ENCODE measurements around the gene LCNL1.
A peak's percentile ranks its signal among the peaks of the same experiment; 100 is the strongest.

The LCNL1 gene

DNA sequence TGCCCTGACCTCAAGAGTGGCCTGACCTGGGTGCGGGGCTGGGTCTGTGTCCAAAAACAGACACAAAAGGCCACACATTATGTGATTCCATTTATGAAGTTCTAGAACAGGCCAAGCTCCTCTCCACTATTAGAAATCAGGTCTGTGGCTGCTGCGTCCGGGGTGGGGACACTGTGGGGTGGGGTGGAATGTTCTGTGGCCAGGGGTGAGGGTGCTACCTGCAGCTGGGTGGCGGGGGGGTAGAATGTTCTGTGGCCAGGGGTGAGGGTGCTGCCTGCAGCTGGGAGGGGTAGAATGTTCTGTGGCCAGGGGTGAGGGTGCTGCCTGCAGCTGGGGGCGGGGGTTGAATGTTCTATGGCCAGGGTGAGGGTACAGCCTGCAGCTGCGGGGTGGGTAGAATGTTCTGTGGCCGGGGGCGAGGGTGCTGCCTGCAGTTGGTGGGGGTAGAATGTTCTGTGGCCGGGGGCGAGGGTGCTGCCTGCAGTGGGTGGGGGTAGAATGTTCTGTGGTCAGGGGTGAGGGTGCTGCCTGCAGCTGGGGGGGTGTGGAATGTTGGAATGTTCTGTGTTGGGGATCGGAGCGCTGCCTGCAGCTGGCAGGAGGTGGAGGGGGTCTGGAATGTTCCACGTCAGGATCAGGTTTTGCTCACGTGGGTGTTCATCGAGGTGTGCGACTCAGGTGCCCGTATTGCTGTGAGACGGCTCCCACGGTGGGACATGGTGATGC, 22.4 kb upstream of the LCNL1 start:
- DNase-seq (ENCODE audit: low spot score), result no peak

DNA sequence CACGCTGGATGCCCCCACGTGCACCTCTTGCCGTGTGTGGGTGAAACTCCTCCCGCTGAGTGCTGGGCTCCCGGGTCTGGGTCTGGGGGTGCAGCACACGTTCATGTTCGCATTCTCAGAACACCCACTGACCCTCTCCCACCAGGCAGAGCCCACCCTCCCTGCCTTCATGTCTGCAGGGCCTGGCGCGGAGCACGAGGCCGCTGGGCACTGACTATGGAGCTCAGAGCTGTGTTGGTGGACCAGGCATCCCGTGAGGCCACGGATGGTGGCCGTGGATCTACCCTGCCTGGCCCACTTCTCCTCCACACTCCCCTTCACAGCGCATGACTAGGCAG, 21.9 kb upstream of the LCNL1 start:
- no peak for DNase-seq (ENCODE audit: low spot score)

- no peak for DNase-seq (ENCODE audit: low spot score)
These were observed 21.3 kb upstream of the LCNL1 start for GRCh38 chr9:136961279-136962065.

DNA sequence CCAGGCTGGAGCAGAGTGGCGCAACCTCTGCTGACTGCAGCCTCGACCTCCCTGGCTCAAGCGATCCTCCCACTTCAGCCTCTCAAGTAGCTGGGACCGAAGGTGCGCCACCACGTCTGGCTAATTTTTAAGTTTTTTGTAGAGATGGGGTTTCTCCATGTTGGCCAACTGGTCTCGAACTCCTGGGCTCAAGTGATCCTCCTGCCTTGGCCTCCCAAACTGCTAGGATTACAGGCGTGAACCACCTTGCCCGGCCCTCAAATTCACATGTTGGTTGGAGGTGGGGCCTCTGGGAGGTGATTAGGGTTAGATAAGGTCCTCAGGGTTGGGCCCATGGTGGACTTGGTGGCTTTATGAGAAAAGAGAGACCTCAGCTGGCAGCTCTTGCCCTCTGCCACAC, 20.6 kb upstream of the LCNL1 start:
- no peak for DNase-seq (ENCODE audit: low spot score)

- no peak for DNase-seq (ENCODE audit: low spot score)
These were observed 20.0 kb upstream of the LCNL1 start for GRCh38 chr9:136962701-136963248.

DNA sequence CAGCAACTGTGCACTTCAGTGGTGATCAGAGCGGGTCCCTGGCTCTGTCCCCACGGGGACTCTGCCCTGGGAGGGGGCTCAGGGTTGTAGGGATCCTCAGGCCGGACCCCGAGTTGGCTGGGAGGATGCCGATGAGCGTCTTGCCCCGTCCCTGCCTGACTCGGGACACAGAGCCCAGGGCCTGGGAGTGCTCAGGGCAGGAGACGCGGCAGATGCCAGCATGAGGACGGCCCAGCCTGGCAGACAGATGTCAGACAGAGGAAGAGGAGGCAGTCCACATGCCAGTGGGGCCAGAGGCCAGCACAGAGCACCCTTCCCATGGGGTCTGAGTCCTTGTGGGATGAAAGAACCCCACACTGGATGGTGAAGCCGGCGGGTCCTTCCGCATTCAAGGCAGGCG, 19.5 kb upstream of the LCNL1 start:
- DNase-seq (ENCODE audit: low spot score), result no peak

DNA sequence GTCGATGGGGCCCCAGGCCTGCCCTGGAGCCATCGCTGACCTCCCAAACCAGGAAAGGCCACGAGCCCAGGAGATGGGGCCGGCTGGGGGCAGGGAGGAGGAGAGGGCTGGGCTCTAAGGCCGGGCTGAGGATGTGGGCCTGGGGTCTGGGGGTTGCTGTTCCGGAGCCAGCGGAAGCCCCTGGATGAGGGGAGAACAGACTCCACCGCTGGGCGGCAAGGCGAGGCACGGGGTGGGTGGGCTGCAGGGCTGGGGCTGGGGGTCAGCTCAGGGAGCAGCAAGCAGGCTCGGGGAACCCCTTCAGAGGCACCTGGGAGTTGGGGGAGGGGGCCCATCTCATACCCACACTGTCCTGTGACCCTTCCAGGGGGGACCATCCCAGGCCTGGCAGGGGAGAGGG, 19.0 kb upstream of the LCNL1 start:
- DNase-seq (ENCODE audit: low spot score), result no peak

GRCh38 chr9:136964171-136964689, 18.6 kb upstream of the LCNL1 start:
- peak; percentile 15 for DNase-seq (ENCODE audit: low spot score)

DNA sequence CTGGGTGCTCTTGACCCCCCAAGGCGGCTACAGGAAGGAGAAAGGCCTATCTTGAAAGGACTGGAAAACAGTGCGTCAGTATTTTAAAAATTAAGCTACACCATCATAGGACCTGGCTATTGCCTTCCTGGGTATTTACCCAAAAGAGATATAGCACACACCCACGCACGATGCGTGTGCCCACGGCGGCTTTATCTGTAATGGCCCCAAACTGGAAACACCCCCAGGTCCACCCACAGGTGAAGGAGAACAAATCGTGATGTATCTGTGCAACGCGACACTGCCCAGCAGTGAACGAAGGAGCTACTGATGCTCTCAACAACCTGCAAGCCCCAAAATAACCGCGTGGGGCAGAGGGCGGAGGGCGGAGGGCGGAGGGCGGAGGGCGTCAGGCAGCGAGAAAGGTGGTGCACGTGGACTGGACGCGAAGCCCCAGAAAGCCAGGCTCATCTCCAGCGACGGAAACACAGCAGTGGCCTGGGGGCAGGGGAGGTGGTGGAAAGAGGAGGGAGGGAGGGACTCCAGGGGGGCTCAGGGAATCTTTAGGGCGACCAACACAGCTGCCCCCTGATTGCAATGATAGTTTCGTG, 17.9 kb upstream of the LCNL1 start:
- DNase-seq (ENCODE audit: low spot score), result no peak

DNA sequence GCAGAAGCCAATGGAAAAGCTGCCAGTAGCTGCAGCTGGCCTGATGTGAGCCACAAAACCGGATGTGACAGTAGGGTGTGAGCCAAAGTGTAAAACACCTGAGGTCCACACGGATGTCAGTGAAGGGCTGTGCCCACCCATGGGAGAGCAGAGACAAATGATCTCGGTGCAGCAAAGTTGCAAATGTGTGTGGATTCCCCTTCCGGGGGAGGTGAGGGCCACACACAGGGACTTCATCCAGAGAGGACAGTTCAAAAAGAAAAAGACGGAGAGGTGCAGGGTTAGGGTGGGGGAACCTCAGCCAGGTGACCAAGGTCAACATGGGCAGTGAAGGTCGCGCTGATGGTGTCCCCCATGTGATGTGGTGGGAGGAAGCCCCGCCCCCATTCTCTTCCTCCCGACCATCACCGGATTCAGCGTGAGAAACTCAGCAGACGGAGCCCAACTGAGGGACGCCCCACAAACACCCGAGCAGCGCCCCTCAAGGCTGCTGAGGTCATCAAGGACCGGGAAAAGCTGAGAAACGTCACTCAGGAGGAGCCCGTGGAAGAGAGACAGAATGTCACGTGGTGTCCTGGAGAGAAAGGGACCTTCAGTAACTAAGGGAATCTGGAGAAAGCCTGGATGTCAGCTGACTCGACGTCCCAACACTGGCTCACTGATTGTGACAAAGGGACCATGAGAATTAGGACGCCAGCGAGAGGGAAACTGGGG, 16.9 kb upstream of the LCNL1 start:
- no peak for DNase-seq (ENCODE audit: low spot score)

DNA sequence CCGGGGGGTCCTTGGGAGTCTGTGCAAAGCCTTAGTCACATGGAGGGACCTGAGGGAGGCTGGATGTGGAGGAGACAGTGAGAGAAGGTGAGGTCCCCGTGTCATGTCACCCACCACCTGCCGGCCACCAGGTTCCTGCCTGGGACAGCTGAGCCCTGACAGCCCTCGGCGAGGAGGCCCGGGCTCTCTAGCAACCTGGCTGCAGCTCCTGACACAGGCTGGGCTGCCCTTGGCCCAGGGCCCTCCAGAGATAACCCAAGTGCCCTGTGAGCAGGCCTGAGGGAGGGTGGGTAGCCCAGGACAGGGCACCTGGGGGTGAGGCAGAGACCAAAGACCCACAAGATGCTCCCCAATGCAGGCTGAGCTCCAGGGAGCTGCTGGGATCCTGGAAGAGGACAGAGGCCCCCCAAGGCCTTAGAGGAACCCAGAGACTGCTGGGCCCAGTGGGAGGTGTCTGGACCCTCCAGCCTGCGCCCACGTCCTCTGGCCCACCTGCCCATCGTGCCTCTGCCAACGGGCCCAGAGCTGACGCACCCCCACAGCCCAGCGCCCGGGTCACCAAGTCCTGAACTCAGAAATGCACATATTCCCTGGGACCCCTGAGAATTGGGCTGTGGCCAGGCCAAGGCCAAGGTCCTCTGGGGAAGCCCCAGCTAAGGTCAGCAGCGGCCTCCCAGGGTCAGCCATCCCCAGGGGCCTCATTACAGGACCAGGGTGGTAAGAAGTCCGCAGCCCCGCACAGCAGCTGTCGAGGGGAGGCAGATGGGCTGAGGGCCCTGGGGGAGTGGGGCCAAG, 14.3 kb upstream of the LCNL1 start:
- DNase-seq (ENCODE audit: low spot score), result no peak

DNA sequence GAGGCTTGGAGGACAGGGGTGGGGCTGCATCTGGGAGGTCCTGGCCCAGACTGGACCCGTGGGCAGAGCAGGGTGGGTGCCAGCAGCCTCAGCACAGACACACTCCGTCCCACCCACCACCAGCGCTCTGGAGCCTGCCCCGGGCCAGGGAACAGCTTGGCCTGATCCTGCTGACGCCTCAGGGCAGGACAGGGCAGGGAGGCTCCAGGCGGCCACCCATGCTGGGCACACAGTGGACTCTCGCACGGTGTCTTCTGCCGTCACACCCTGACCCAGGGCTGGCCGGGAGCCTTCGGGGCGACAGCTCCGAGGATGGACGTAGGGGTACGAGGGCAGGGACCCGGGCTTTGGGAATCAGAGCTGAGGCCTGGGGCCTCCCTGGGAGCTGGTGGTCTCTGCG, 13.6 kb upstream of the LCNL1 start:
- DNase-seq (ENCODE audit: low spot score), result no peak

- DNase-seq (ENCODE audit: low spot score), result no peak
These were observed 13.0 kb upstream of the LCNL1 start for GRCh38 chr9:136969774-136970173.

DNA sequence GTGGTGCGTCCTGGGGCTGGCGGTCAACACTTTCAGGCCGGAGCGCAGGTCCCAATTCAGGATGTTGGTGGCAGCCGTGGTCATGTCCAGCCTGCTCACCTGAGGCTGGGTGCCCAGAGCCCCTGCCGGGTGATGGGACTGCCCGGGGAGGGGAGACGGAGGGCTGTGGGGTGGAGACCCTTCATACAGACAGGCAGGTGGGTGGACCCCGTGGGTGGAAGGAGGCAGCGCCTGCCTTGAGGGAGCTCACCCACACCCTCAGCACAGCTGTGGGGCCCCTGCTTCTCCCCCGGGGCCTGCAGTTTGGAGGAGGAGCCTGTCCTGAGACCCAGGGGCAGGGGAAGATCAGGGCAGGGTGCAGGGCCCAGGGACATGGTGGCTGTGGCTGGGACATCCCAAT, 12.4 kb upstream of the LCNL1 start:
- DNase-seq (ENCODE audit: low spot score), result no peak

- DNase-seq (ENCODE audit: low spot score), result no peak
These were observed 11.0 kb upstream of the LCNL1 start for GRCh38 chr9:136971746-136972145.

- no peak for DNase-seq (ENCODE audit: low spot score)
These were observed 10.5 kb upstream of the LCNL1 start for GRCh38 chr9:136972335-136972734.

DNA sequence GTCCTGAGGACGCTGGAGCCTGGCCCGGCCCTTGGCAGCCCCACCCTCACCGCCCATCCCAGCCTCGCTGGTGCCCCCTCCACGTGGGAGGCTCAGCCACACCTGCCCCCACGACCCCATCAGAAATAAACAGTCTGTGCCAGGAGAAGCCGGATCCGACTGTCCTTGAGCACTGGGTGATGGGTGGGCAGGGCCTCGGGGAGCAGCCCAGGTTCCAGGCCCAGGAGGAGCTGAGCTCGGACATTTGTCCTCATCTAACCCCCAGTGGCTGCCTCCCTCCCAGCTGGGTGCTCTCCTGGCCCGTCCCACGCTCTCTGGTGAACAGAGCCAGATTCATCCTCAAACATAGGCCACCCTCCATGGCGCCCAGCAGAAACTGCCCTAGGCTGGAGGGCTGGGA, 10.1 kb upstream of the LCNL1 start:
- no peak for DNase-seq (ENCODE audit: low spot score)

GRCh38 chr9:136973618-136974617, 8.9 kb upstream of the LCNL1 start:
- no peak for DNase-seq (ENCODE audit: low spot score)

DNA sequence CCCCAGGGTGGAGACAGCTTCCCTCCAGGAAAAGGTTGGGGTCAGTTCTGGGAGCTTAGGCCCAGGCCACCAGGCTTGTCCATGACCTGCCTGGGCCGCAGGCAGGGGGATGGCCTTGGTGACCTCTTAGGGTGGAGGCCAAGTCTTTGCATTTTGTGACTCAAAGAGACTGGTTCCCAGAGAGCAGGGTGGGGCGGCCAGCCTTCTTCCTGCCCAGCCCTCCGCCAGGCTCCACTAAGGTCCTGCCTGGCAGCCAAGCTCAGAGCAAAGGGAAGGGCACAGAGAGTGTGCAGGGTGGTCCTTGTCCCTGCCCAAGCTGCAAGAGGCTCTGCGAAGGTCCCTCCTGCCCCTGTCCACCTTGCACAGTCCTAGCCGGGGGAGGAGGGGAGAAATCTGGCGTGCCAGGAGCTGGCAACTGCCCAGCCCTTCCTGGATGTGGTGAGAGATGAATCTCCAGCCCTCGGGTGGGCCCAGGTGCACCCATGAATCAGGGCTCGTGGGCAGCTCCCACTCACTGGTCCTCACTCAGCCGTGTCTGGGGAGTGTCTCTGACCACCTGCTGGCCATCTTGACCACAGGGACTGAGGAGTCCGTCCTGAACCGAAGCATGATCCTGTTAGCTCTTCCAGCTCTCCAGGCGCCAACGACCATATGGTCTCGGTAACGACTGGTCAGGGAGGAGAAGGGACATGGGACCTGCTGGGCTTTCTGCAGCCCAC, 7.8 kb upstream of the LCNL1 start:
- DNase-seq (ENCODE audit: low spot score), result no peak

Measured in hematopoietic multipotent progenitor cell treated with erythropoietin and hydrocortisone succinate and interleukin-3 and kit ligand, for 15 days (in vitro differentiated cells).